Brain microvascular endothelial cell (primary cell): ENCODE data around the gene HACD2.

ENCODE experiments used
- DNase-seq: peaks from one replicate; pipeline ENCODE4 v3.0.0-alpha.2; 2020
- H3K27ac ChIP-seq: fragments of 250-450 bp; sonication (Bioruptor Pico); 2 replicates; pipeline ENCODE4 v1.5.1; 2020; ENCODE audit warnings: mild to moderate bottlenecking, moderate library complexity
- H3K27me3 ChIP-seq: fragments of 250-450 bp; sonication (Bioruptor Pico); replicated peaks from 2 replicates; pipeline ENCODE4 v1.5.1; 2020; ENCODE audit warnings: mild to moderate bottlenecking
- H3K36me3 ChIP-seq: fragments of 250-450 bp; sonication (Bioruptor Pico); replicated peaks from 2 replicates; pipeline ENCODE4 v1.5.1; 2020; ENCODE audit warnings: mild to moderate bottlenecking
- H3K4me3 ChIP-seq: 2 replicates; pipeline ENCODE4 v1.5.1; 2011; ENCODE audit warnings: low read depth, mild to moderate bottlenecking, control low read depth, low read length, moderate library complexity
- CTCF ChIP-seq: IDR thresholded peaks from 2 replicates; pipeline ENCODE4 v1.5.1; 2011; ENCODE audit warnings: low read depth, mild to moderate bottlenecking, moderate library complexity, low read length, control low read depth, inconsistent platforms; ENCODE audit errors: missing control alignments
- in situ Hi-C: cut with HindIII; loops from 2 replicates; pipeline ENCODE4 v1.10.0; 2017; ENCODE audit warnings: low sequenced_read_pairs, low pct_ligation_motif_present

The HACD2 gene

GRCh38 chr3:123628996-123629746 is 44.3 kb upstream of the HACD2 start:
- Histone ChIP-seq H3K27ac (no peak overlapping the region), H3K27me3 (no peaks in the 10 kb centered on the region), H3K36me3 (no peaks in the 10 kb centered on the region), H3K4me3 (no peak overlapping the region)
- DNase-seq: no peak
- no peak for TF ChIP-seq CTCF
- in situ Hi-C loops: no loop called here

- no peak for TF ChIP-seq CTCF
- H3K4me3 ChIP-seq: no peak overlapping the region
- DNase-seq: no peak
- in situ Hi-C loops: no loop called here
- no peaks in the 10 kb centered on the region for H3K27me3 ChIP-seq
- no peak overlapping the region for H3K27ac ChIP-seq
- no peaks in the 10 kb centered on the region for H3K36me3 ChIP-seq
Measured at GRCh38 chr3:123627673-123628670, 43.1 kb upstream of the HACD2 start.

- no peak for DNase-seq
- Histone ChIP-seq H3K27ac (no peak overlapping the region), H3K27me3 (no peaks in the 10 kb centered on the region), H3K36me3 (no peaks in the 10 kb centered on the region), H3K4me3 (no peak overlapping the region)
- in situ Hi-C loops: no loop called here
- no peak for TF ChIP-seq CTCF
Measured at GRCh38 chr3:123626881-123627280, 42.0 kb upstream of the HACD2 start.

- TF ChIP-seq CTCF: no peak
- H3K4me3 ChIP-seq: no peak overlapping the region
- DNase-seq: no peak
- no peak overlapping the region for H3K27ac ChIP-seq
- in situ Hi-C loops: no loop called here
- H3K36me3 ChIP-seq: no peaks in the 10 kb centered on the region
- no peaks in the 10 kb centered on the region for H3K27me3 ChIP-seq
Measured at GRCh38 chr3:123624302-123624701, 39.4 kb upstream of the HACD2 start.

GRCh38 chr3:123623346-123623880 is 38.6 kb upstream of the HACD2 start:
- no peak overlapping the region for H3K4me3 ChIP-seq
- no peak for TF ChIP-seq CTCF
- no peak for DNase-seq
- in situ Hi-C loops: no loop called here
- H3K36me3 ChIP-seq: no peaks in the 10 kb centered on the region
- H3K27me3 ChIP-seq: no peaks in the 10 kb centered on the region
- no peak overlapping the region for H3K27ac ChIP-seq
